CD4-positive, CD25-positive, alpha-beta regulatory T cell (primary cell): ENCODE measurements around the gene ZNF853. TPM values are rescaled to one million over a fixed set of nuclear protein-coding genes. Genes with fewer than 3 reads are reported as not detected.
A peak's percentile ranks its signal among the peaks of the same experiment; 100 is the strongest.

ENCODE experiments used
- ATAC-seq, 2 donors: fragments of 150-1000 bp; cut with Tn5 transposase; one replicate each; pipeline ENCODE4 v1.10.0; 2021; ENCODE audit warnings: low read depth in 2 of 2, moderate number of reproducible peaks in 2 of 2, moderate library complexity in 1 of 2
- DNase-seq, 3 donors: peaks; one replicate each; pipeline versions ENCODE4 v3.0.0 to v3.0.0-alpha.2; 2012 to 2022; ENCODE audit warnings: mixed read lengths in 1 of 3
- H3K27ac ChIP-seq: one replicate; pipeline ENCODE4 v1.7.0; 2013; ENCODE audit warnings: mild to moderate bottlenecking, low read length; ENCODE audit not compliant: insufficient read depth, poor library complexity, severe bottlenecking
- H3K27me3 ChIP-seq: one replicate; pipeline ENCODE4 v1.7.0; 2013; ENCODE audit warnings: low read length; ENCODE audit not compliant: control insufficient read depth, insufficient read depth
- H3K36me3 ChIP-seq: one replicate; pipeline ENCODE4 v1.7.0; 2013; ENCODE audit warnings: mild to moderate bottlenecking, low read length, moderate library complexity; ENCODE audit not compliant: control insufficient read depth, insufficient read depth
- H3K4me1 ChIP-seq: 2 replicates; pipeline ENCODE4 v1.7.0; 2013; ENCODE audit warnings: mild to moderate bottlenecking, low read length; ENCODE audit not compliant: insufficient read depth, control insufficient read depth, poor library complexity, severe bottlenecking
- H3K4me3 ChIP-seq: one replicate; pipeline ENCODE4 v1.7.0; 2013; ENCODE audit warnings: low read depth, mild to moderate bottlenecking, low read length, moderate library complexity
- H3K9me3 ChIP-seq, 2 experiments: 1 replicate in 1 of 2; 2 replicates in 1 of 2; pipeline ENCODE4 v1.7.0; 2013; ENCODE audit warnings: low read length in 2 of 2, mild to moderate bottlenecking in 1 of 2, moderate library complexity in 1 of 2; ENCODE audit not compliant: control insufficient read depth in 2 of 2
- H3K27ac Mint-ChIP-seq, 3 donors: one replicate each; pipeline ENCODE4 v1.8.0; 2020 to 2022; ENCODE audit warnings: mild to moderate bottlenecking in 3 of 3, mixed read lengths in 3 of 3, moderate library complexity in 2 of 3
- H3K27me3 Mint-ChIP-seq: one replicate; pipeline ENCODE4 v1.8.0; 2022; ENCODE audit warnings: mild to moderate bottlenecking, mixed read lengths
- H3K36me3 Mint-ChIP-seq: one replicate; pipeline ENCODE4 v1.8.0; 2020; ENCODE audit warnings: mixed read lengths
- H3K4me1 Mint-ChIP-seq, 4 donors: one replicate each; pipeline ENCODE4 v1.8.0; 2020 to 2022; ENCODE audit warnings: mixed read lengths in 4 of 4, mild to moderate bottlenecking in 1 of 4
- H3K4me3 Mint-ChIP-seq, 4 donors: one replicate each; pipeline ENCODE4 v1.8.0; 2020 to 2022; ENCODE audit warnings: mild to moderate bottlenecking in 4 of 4, mixed read lengths in 4 of 4, moderate library complexity in 3 of 4
- H3K9me3 Mint-ChIP-seq, 7 donors: one replicate each; pipeline ENCODE4 v1.8.0; 2020 to 2022; ENCODE audit warnings: mixed read lengths in 7 of 7, mild to moderate bottlenecking in 3 of 7, moderate library complexity in 2 of 7
- polyA plus RNA-seq, 4 donors: library from polyadenylated mRNA; unstranded; fragments of 300-500 nt; fragmentation: Illumina TruSeq; gene quantifications; one replicate each; pipeline ENCODE4 v1.2.3, GENCODE V29; 2021
- total RNA-seq: library from RNA; stranded (reverse); gene quantifications from one replicate; pipeline ENCODE4 v1.2.3, GENCODE V29; 2022

Gene ZNF853
- total and polyA plus RNA-seq, 5 donors from 2014 or later: 0.26 to 1.3 (median 0.96) TPM

- peak within 1 kb of the TSS; percentile 88 to 93 (median 90) for H3K27ac Mint-ChIP-seq
- H3K4me3 ChIP-seq: peak within 1 kb of the TSS; percentile 86
- H3K36me3 Mint-ChIP-seq: peaks cover 18% of the 10 kb centered on the region
- peaks cover 0 to 31% (median 12%) of the 10 kb centered on the region in 4 donors for H3K4me1 Mint-ChIP-seq
- H3K4me1 ChIP-seq: peaks cover 22% of the 10 kb centered on the region
- H3K4me3 Mint-ChIP-seq: peak within 1 kb of the TSS; percentile 90 to 98 (median 93)
- peaks cover 33% of the 10 kb centered on the region for H3K36me3 ChIP-seq
- H3K27me3 ChIP-seq: no peaks in the 10 kb centered on the region
- H3K9me3 Mint-ChIP-seq: peaks cover 0 to 3% (median 0%) of the 10 kb centered on the region in 7 donors
- no peaks in the 10 kb centered on the region for H3K27me3 Mint-ChIP-seq
- peak; percentile 72 to 90 (median 88) for DNase-seq
- H3K27ac ChIP-seq: peak within 1 kb of the TSS; percentile 80
- H3K9me3 ChIP-seq: no peaks in the 10 kb centered on the region
- ATAC-seq: peak; percentile 89
Observed at GRCh38 chr7:6589829-6590644, 25.4 kb upstream of the ZNF853 start, which contains the start of gene INTS15. Gene INTS15, plus strand, starts transcription at chr7:6590021. Its CDS starts 263 bp downstream, at chr7:6590284.

- peaks cover 22% of the 10 kb centered on the region for H3K36me3 Mint-ChIP-seq
- H3K27me3 Mint-ChIP-seq: no peaks in the 10 kb centered on the region
- H3K27me3 ChIP-seq: no peaks in the 10 kb centered on the region
- H3K4me1 ChIP-seq: peaks cover 22% of the 10 kb centered on the region
- peaks cover 0 to 31% (median 12%) of the 10 kb centered on the region in 4 donors for H3K4me1 Mint-ChIP-seq
- peak overlapping the region; percentile 90 to 98 (median 93) for H3K4me3 Mint-ChIP-seq
- H3K9me3 ChIP-seq: no peaks in the 10 kb centered on the region
- peaks cover 0 to 3% (median 0%) of the 10 kb centered on the region in 7 donors for H3K9me3 Mint-ChIP-seq
- H3K27ac ChIP-seq: peak overlapping the region; percentile 80
- peaks cover 40% of the 10 kb centered on the region for H3K36me3 ChIP-seq
- peak overlapping the region; percentile 86 for H3K4me3 ChIP-seq
- peak overlapping the region; percentile 88 to 93 (median 90) for H3K27ac Mint-ChIP-seq
- DNase-seq (no peak), ATAC-seq (no peak)
Observed at GRCh38 chr7:6590645-6591110, 24.7 kb upstream of the ZNF853 start.

GRCh38 chr7:6600093-6600492 is 15.3 kb upstream of the ZNF853 start:
- no peaks in the 10 kb centered on the region for H3K27me3 Mint-ChIP-seq
- peaks cover 2 to 8% (median 6%) of the 10 kb centered on the region in 4 donors for H3K4me1 Mint-ChIP-seq
- Histone ChIP-seq H3K4me1 (no peaks in the 10 kb centered on the region), H3K36me3 (peaks cover 70% of the 10 kb centered on the region), H3K4me3 (no peak overlapping the region), H3K9me3 (no peaks in the 10 kb centered on the region), H3K27me3 (no peaks in the 10 kb centered on the region), H3K27ac (no peak overlapping the region)
- ATAC-seq: no peak
- H3K27ac Mint-ChIP-seq: no peak overlapping the region
- DNase-seq: no peak
- H3K9me3 Mint-ChIP-seq: no peaks in the 10 kb centered on the region
- no peak overlapping the region for H3K4me3 Mint-ChIP-seq
- peaks cover 40% of the 10 kb centered on the region for H3K36me3 Mint-ChIP-seq

- Mint-ChIP-seq H3K36me3 (peaks cover 21% of the 10 kb centered on the region), H3K27ac (no peak overlapping the region), H3K4me3 (no peak overlapping the region), H3K9me3 (no peaks in the 10 kb centered on the region), H3K27me3 (no peaks in the 10 kb centered on the region), H3K4me1 (peaks cover 0 to 9% (median 7%) of the 10 kb centered on the region in 4 donors)
- no peaks in the 10 kb centered on the region for H3K27me3 ChIP-seq
- no peaks in the 10 kb centered on the region for H3K9me3 ChIP-seq
- no peak for ATAC-seq
- H3K36me3 ChIP-seq: peaks cover 48% of the 10 kb centered on the region
- no peak overlapping the region for H3K27ac ChIP-seq
- H3K4me3 ChIP-seq: no peak overlapping the region
- no peak for DNase-seq
- no peaks in the 10 kb centered on the region for H3K4me1 ChIP-seq
Observed at GRCh38 chr7:6604458-6604857, 11.0 kb upstream of the ZNF853 start.

- H3K27me3 Mint-ChIP-seq: no peaks in the 10 kb centered on the region
- no peak overlapping the region for H3K27ac Mint-ChIP-seq
- H3K4me1 ChIP-seq: no peaks in the 10 kb centered on the region
- H3K4me1 Mint-ChIP-seq: peaks cover 0 to 7% (median 5%) of the 10 kb centered on the region in 4 donors
- ATAC-seq (no peak), DNase-seq (no peak)
- peaks cover 15% of the 10 kb centered on the region for H3K36me3 Mint-ChIP-seq
- no peak overlapping the region for H3K4me3 ChIP-seq
- no peak overlapping the region for H3K4me3 Mint-ChIP-seq
- no peaks in the 10 kb centered on the region for H3K27me3 ChIP-seq
- peaks cover 27% of the 10 kb centered on the region for H3K36me3 ChIP-seq
- H3K9me3 Mint-ChIP-seq: no peaks in the 10 kb centered on the region
- no peak overlapping the region for H3K27ac ChIP-seq
- H3K9me3 ChIP-seq: no peaks in the 10 kb centered on the region
Observed at GRCh38 chr7:6606866-6607583, 8.4 kb upstream of the ZNF853 start.

- H3K4me1 ChIP-seq: no peaks in the 10 kb centered on the region
- peaks cover 25% of the 10 kb centered on the region for H3K36me3 ChIP-seq
- H3K27me3 Mint-ChIP-seq: peaks cover 3% of the 10 kb centered on the region
- H3K4me1 Mint-ChIP-seq: peaks cover 0 to 4% (median 1%) of the 10 kb centered on the region in 4 donors
- no peaks in the 10 kb centered on the region for H3K9me3 ChIP-seq
- peaks cover 15% of the 10 kb centered on the region for H3K36me3 Mint-ChIP-seq
- H3K27ac Mint-ChIP-seq: no peak overlapping the region
- H3K4me3 ChIP-seq: no peak overlapping the region
- ATAC-seq: no peak
- H3K9me3 Mint-ChIP-seq: no peaks in the 10 kb centered on the region
- no peaks in the 10 kb centered on the region for H3K27me3 ChIP-seq
- H3K4me3 Mint-ChIP-seq: no peak overlapping the region
- H3K27ac ChIP-seq: no peak overlapping the region
- no peak for DNase-seq
Observed at GRCh38 chr7:6607651-6608051, 7.8 kb upstream of the ZNF853 start.

- Histone ChIP-seq H3K36me3 (peaks cover 24% of the 10 kb centered on the region), H3K4me1 (no peaks in the 10 kb centered on the region), H3K27me3 (no peaks in the 10 kb centered on the region), H3K4me3 (no peak overlapping the region), H3K27ac (no peak overlapping the region), H3K9me3 (no peaks in the 10 kb centered on the region)
- Mint-ChIP-seq H3K9me3 (no peaks in the 10 kb centered on the region), H3K27me3 (peaks cover 8% of the 10 kb centered on the region), H3K4me3 (no peak overlapping the region), H3K4me1 (peaks cover 0 to 5% (median 2%) of the 10 kb centered on the region in 4 donors), H3K36me3 (peaks cover 15% of the 10 kb centered on the region), H3K27ac (no peak overlapping the region)
- DNase-seq (no peak), ATAC-seq (no peak)
Observed at GRCh38 chr7:6608081-6608480, 7.3 kb upstream of the ZNF853 start.
